HG02840 (cell line): Measurements from ENCODE around the gene ZNF576.
"Not testable (repeated sequence)": the region's sequence is repeated elsewhere in the genome, so short reads cannot be mapped to it uniquely, and the experiment has no call there.

Source experiments
- ATAC-seq: cut with Tn5 transposase; IDR thresholded peaks from one replicate; pipeline ENCODE4 v1.9.1; 2021; ENCODE audit warnings: mild to moderate bottlenecking, moderate library complexity, moderate number of reproducible peaks; ENCODE audit not compliant: unreplicated experiment, low FRiP score

ZNF576 gene

GRCh38 chr19:43644181-43644580 lies 47.8 kb downstream of the ZNF576 start:
- no peak for ATAC-seq

- ATAC-seq: no peak
These were observed 52.2 kb downstream of the ZNF576 start for GRCh38 chr19:43648633-43649032.

- ATAC-seq: no peak
These were observed 53.1 kb downstream of the ZNF576 start for GRCh38 chr19:43649514-43649913.

- not testable (repeated sequence) for ATAC-seq
These were observed 53.9 kb downstream of the ZNF576 start for GRCh38 chr19:43650276-43650675.
